Measurements from ENCODE around the gene SARS2. TPM values are rescaled to one million over a fixed set of nuclear protein-coding genes. Genes with fewer than 3 reads are reported as not detected.

The SARS2 gene
- total RNA-seq, 1 experiment from 2014 or later = 57.4 TPM

- no peak overlapping the region for H2AFZ ChIP-seq (ENCODE audit: low read length)
- Mint-ChIP-seq H3K27ac (no peak overlapping the region), H3K36me3 (ENCODE audit: insufficient read depth in 1 of 3, low read depth in 3 of 3) (peaks cover 8 to 10% (median 9%) of the 10 kb centered on the region in 3 experiments), H3K4me3 (no peak overlapping the region), H3K4me1 (peaks cover 14 to 19% of the 10 kb centered on the region in 2 experiments), H3K27me3 (ENCODE audit: low read depth) (peaks cover 8% of the 10 kb centered on the region), H3K9me3 (peaks cover 10 to 11% of the 10 kb centered on the region in 2 experiments)
- no peak overlapping the region for H2BK20ac ChIP-seq (ENCODE audit: low read depth, low read length, poor library complexity, severe bottlenecking)
- H4K5ac ChIP-seq (ENCODE audit: insufficient read length, low read depth, low read length) = no peak overlapping the region
- H3K23ac ChIP-seq (ENCODE audit: insufficient read length, low read depth, low read length) = no peak overlapping the region
- no peak overlapping the region for H3K9ac ChIP-seq (ENCODE audit: extremely low read depth, insufficient read length, low read length)
- WGBS (ENCODE audit: extremely low coverage, insufficient read length, low lambda C conversion rate) = no CpG with 5 or more reads among the region's 15 CpGs
- H4K91ac ChIP-seq (ENCODE audit: insufficient read length, low read depth, low read length) = no peak overlapping the region
- no peak overlapping the region for H3T11ph ChIP-seq (ENCODE audit: low read length)
- no peaks in the 10 kb centered on the region for H3K4me1 ChIP-seq (ENCODE audit: insufficient read depth, low read length)
- no peak overlapping the region for H2BK15ac ChIP-seq (ENCODE audit: low read depth, low read length)
- H2BK120ac ChIP-seq (ENCODE audit: low read depth, low read length, poor library complexity, severe bottlenecking) = no peak overlapping the region
- H3K27me3 ChIP-seq (ENCODE audit: insufficient read depth, low read length) = no peaks in the 10 kb centered on the region
- no peak overlapping the region for H4K8ac ChIP-seq (replicated peaks; ENCODE audit: insufficient read length, low read depth, low read length)
- TF ChIP-seq CTCF (conservative IDR thresholded peaks at IDR 0.05) = no peak
- DNase-seq = no peak
- no peak overlapping the region for H2AK5ac ChIP-seq (ENCODE audit: insufficient read length, low read length)
- H4K20me1 ChIP-seq (ENCODE audit: control insufficient read depth, insufficient read depth, insufficient read length) = no peaks in the 10 kb centered on the region
- H3K27ac ChIP-seq (ENCODE audit: insufficient read length, low read depth, low read length) = no peak overlapping the region
- no peak overlapping the region for H3K14ac ChIP-seq (ENCODE audit: insufficient read depth, low read length)
- no peak overlapping the region for H2BK5ac ChIP-seq (ENCODE audit: insufficient read length, low read length)
- H3K56ac ChIP-seq (ENCODE audit: insufficient read length, low read depth, low read length) = no peak overlapping the region
- no peaks in the 10 kb centered on the region for H3K9me3 ChIP-seq (ENCODE audit: control insufficient read depth, low read depth, low read length)
- H3K4ac ChIP-seq (ENCODE audit: low read depth, low read length) = no peak overlapping the region
- H3K18ac ChIP-seq (ENCODE audit: insufficient read length, low read depth, low read length) = no peak overlapping the region
- no peaks in the 10 kb centered on the region for H3K79me2 ChIP-seq (ENCODE audit: insufficient read depth, low read length)
- H2BK12ac ChIP-seq (ENCODE audit: insufficient read length, low read depth, low read length) = no peak overlapping the region
- no peak overlapping the region for H3K4me2 ChIP-seq (ENCODE audit: insufficient read depth, insufficient read length, low read length)
- no peaks in the 10 kb centered on the region for H3K79me1 ChIP-seq (ENCODE audit: insufficient read depth, low read depth, low read length, poor library complexity, severe bottlenecking)
- peaks cover 13% of the 10 kb centered on the region for H3K23me2 ChIP-seq (ENCODE audit: insufficient read length, low read depth, low read length, poor library complexity, severe bottlenecking)
Measured at GRCh38 chr19:38977445-38978325, 47.1 kb upstream of the SARS2 start.
